Gastroesophageal sphincter (tissue), 4 donors: ENCODE measurements around the gene ANKRD45. TPM values are rescaled to one million over a fixed set of nuclear protein-coding genes. Genes with fewer than 3 reads are reported as not detected.
"Not testable (repeated sequence)": the region's sequence is repeated elsewhere in the genome, so short reads cannot be mapped to it uniquely, and the experiment has no call there.

Experiments
- ATAC-seq: fragments of 150-250 bp; one replicate; pipeline ENCODE4 v1.9.1; 2016; ENCODE audit warnings: mild to moderate bottlenecking, moderate library complexity
- H3K27ac ChIP-seq, 4 donors: fragments of 200-600 bp; sonication (generic) in 3 of 4; 1 replicate in 3 of 4; 2 replicates in 1 of 4; pipeline ENCODE4 v1.5.1; 2016 to 2019
- H3K27me3 ChIP-seq: fragments of 200-600 bp; sonication (generic); one replicate; pipeline ENCODE4 v1.5.1; 2019
- H3K36me3 ChIP-seq, 2 donors: fragments of 200-600 bp; sonication (generic); one replicate each; pipeline ENCODE4 v1.5.1; 2019; ENCODE audit warnings: control low read depth in 1 of 2
- H3K4me1 ChIP-seq, 3 donors: fragments of 200-600 bp; sonication (generic); 1 replicate in 2 of 3; 2 replicates in 1 of 3; pipeline ENCODE4 v1.5.1; 2016 to 2019; ENCODE audit warnings: control low read depth in 2 of 3
- H3K4me3 ChIP-seq, 2 donors: fragments of 200-600 bp; sonication (generic); one replicate each; pipeline ENCODE4 v1.5.1; 2019; ENCODE audit warnings: mild to moderate bottlenecking in 1 of 2, moderate library complexity in 1 of 2
- H3K9me3 ChIP-seq, 3 donors: fragments of 200-600 bp; sonication (generic); one replicate each; pipeline ENCODE4 v1.5.1; 2017 to 2019; ENCODE audit warnings: control low read depth in 2 of 3
- CTCF ChIP-seq, 4 experiments: fragments of 200-600 bp in 2 of 4; fragments of 450-650 bp in 2 of 4; sonication (generic) in 1 of 4; IDR thresholded peaks; one replicate each; pipeline ENCODE4 v1.5.1; 2017 to 2019; ENCODE audit warnings: antibody characterized with exemption in 4 of 4, mild to moderate bottlenecking in 2 of 4, moderate library complexity in 2 of 4
- EP300 ChIP-seq: sonication (generic); formaldehyde crosslinking; IDR thresholded peaks from one replicate; pipeline ENCODE4 v1.6.1; 2017; ENCODE audit warnings: antibody characterized with exemption, mild to moderate bottlenecking
- POLR2A ChIP-seq, 2 donors: fragments of 450-650 bp; IDR thresholded peaks; one replicate each; pipeline ENCODE4 v1.6.1; 2017; ENCODE audit warnings: antibody characterized with exemption in 2 of 2, mild to moderate bottlenecking in 2 of 2, moderate library complexity in 1 of 2
- POLR2AphosphoS5 ChIP-seq: sonication (generic); formaldehyde crosslinking; IDR thresholded peaks from one replicate; pipeline ENCODE4 v1.6.1; 2017; ENCODE audit warnings: antibody characterized with exemption
- WGBS, 2 donors: methylation state at CpG; one replicate each; pipeline ENCODE4 v1.1.5; 2018; ENCODE audit warnings: low coverage in 1 of 2; 5-methylcytosine and 5-hydroxymethylcytosine counted together
- total RNA-seq, 4 donors: library from RNA; depleted of rRNA; stranded (reverse); fragments of >200 nt; gene quantifications; one replicate each; pipeline ENCODE4 v1.1.0, GENCODE V29; 2016

The ANKRD45 gene
- total RNA-seq, 4 donors from 2014 or later: 0.81 to 4.7 (median 1.0) TPM; not detected in 1

- no peak overlapping the region for H3K27ac ChIP-seq
- H3K9me3 ChIP-seq: no peaks in the 10 kb centered on the region
- no peaks in the 10 kb centered on the region for H3K4me1 ChIP-seq
- H3K27me3 ChIP-seq: no peaks in the 10 kb centered on the region
- TF ChIP-seq EP300 (no peak), CTCF (IDR thresholded peaks at IDR 0.05) (no peak)
- H3K4me3 ChIP-seq: no peak overlapping the region
- 88% methylated on average over 3 of the region's 3 CpGs; no CpG with 5 or more reads in 1 of the 2 donors for WGBS, 2 donors
- no peak for ATAC-seq
- no peaks in the 10 kb centered on the region for H3K36me3 ChIP-seq
These were observed 40.8 kb downstream of the ANKRD45 start for GRCh38 chr1:173628888-173629287.

GRCh38 chr1:173627269-173627668 lies 42.4 kb downstream of the ANKRD45 start:
- no peak overlapping the region for H3K4me3 ChIP-seq
- no peak for ATAC-seq
- peaks cover 0 to 3% (median 0%) of the 10 kb centered on the region in 3 donors for H3K9me3 ChIP-seq
- no peaks in the 10 kb centered on the region for H3K4me1 ChIP-seq
- no peaks in the 10 kb centered on the region for H3K36me3 ChIP-seq
- no peak overlapping the region for H3K27ac ChIP-seq
- no peaks in the 10 kb centered on the region for H3K27me3 ChIP-seq
- no peak for TF ChIP-seq CTCF (IDR thresholded peaks at IDR 0.05)

- no peak for ATAC-seq
- WGBS, 2 donors: 80 to 91% methylated on average over 1 to 4 of the region's 4 CpGs
- peaks cover 0 to 33% (median 0%) of the 10 kb centered on the region in 3 donors for H3K9me3 ChIP-seq
- H3K27ac ChIP-seq: no peak overlapping the region
- no peak overlapping the region for H3K4me3 ChIP-seq
- TF ChIP-seq CTCF (IDR thresholded peaks at IDR 0.05): no peak
- TF ChIP-seq POLR2AphosphoS5: no peak
- TF ChIP-seq POLR2A (IDR thresholded peaks at IDR 0.05): no peak
- TF ChIP-seq EP300: no peak
- H3K4me1 ChIP-seq: no peaks in the 10 kb centered on the region
- no peaks in the 10 kb centered on the region for H3K36me3 ChIP-seq
- no peaks in the 10 kb centered on the region for H3K27me3 ChIP-seq
These were observed 52.8 kb downstream of the ANKRD45 start for GRCh38 chr1:173616859-173617258.

- H3K4me3 ChIP-seq, ATAC-seq, H3K9me3 ChIP-seq, H3K4me1 ChIP-seq, H3K27me3 ChIP-seq, H3K27ac ChIP-seq, H3K36me3 ChIP-seq: not testable (repeated sequence)
- no CpG with 5 or more reads among the region's 32 CpGs for WGBS, 2 donors
These were observed 56.6 kb downstream of the ANKRD45 start for GRCh38 chr1:173613086-173613485.

GRCh38 chr1:173608503-173609216 lies 61.0 kb downstream of the ANKRD45 start:
- no peaks in the 10 kb centered on the region for H3K4me1 ChIP-seq
- H3K27ac ChIP-seq: no peak overlapping the region
- no peaks in the 10 kb centered on the region for H3K27me3 ChIP-seq
- H3K4me3 ChIP-seq: no peak overlapping the region
- no peak for TF ChIP-seq POLR2A (IDR thresholded peaks at IDR 0.05)
- TF ChIP-seq POLR2AphosphoS5: no peak
- no peak for TF ChIP-seq EP300
- TF ChIP-seq CTCF (IDR thresholded peaks at IDR 0.05): no peak
- H3K36me3 ChIP-seq: no peaks in the 10 kb centered on the region
- 80 to 90% methylated on average over 3 of the region's 4 CpGs for WGBS, 2 donors
- no peak for ATAC-seq
- no peaks in the 10 kb centered on the region for H3K9me3 ChIP-seq
